ENCODE results near the gene ARHGEF39.

Gene ARHGEF39

GRCh38 chr9:35664531-35665470 is at the start of gene ARHGEF39:
Gene ARHGEF39 (minus strand): TSS chr9:35665195. CDS start chr9:35665169, 26 bp downstream.
- peak; percentile 80 for DNase-seq

GRCh38 chr9:35714123-35714522 is 49.1 kb upstream of the ARHGEF39 start:
- no peak for DNase-seq

GRCh38 chr9:35713578-35713977 is 48.6 kb upstream of the ARHGEF39 start:
- DNase-seq = no peak

- DNase-seq = no peak
These were observed 47.9 kb upstream of the ARHGEF39 start for GRCh38 chr9:35712762-35713400.

- DNase-seq = no peak
These were observed 46.8 kb upstream of the ARHGEF39 start for GRCh38 chr9:35711501-35712428.

- DNase-seq = no peak
These were observed 46.0 kb upstream of the ARHGEF39 start for GRCh38 chr9:35710818-35711500.

GRCh38 chr9:35708146-35708545 is 43.2 kb upstream of the ARHGEF39 start:
- no peak for DNase-seq

- no peak for DNase-seq
These were observed 42.0 kb upstream of the ARHGEF39 start for GRCh38 chr9:35706951-35707350.

GRCh38 chr9:35705836-35706430 is 40.9 kb upstream of the ARHGEF39 start:
- no peak for DNase-seq

GRCh38 chr9:35705372-35705771 is 40.4 kb upstream of the ARHGEF39 start:
- no peak for DNase-seq

GRCh38 chr9:35703906-35704672 is 39.1 kb upstream of the ARHGEF39 start:
- DNase-seq = no peak

- no peak for DNase-seq
These were observed 37.7 kb upstream of the ARHGEF39 start for GRCh38 chr9:35702696-35703095.

- no peak for DNase-seq
These were observed 35.9 kb upstream of the ARHGEF39 start for GRCh38 chr9:35700942-35701341.

- no peak for DNase-seq
These were observed 35.0 kb upstream of the ARHGEF39 start for GRCh38 chr9:35700031-35700430.

- DNase-seq = no peak
These were observed 33.2 kb upstream of the ARHGEF39 start for GRCh38 chr9:35698231-35698630.

- no peak for DNase-seq
These were observed 32.5 kb upstream of the ARHGEF39 start for GRCh38 chr9:35697486-35697885.

- DNase-seq = peak; percentile 3
These were observed 31.7 kb upstream of the ARHGEF39 start for GRCh38 chr9:35696520-35697215.

GRCh38 chr9:35695943-35696401 is 31.0 kb upstream of the ARHGEF39 start:
- DNase-seq = no peak

GRCh38 chr9:35691757-35692301 is 26.8 kb upstream of the ARHGEF39 start:
- DNase-seq = no peak

GRCh38 chr9:35691334-35691650 is 26.3 kb upstream of the ARHGEF39 start:
- no peak for DNase-seq

Data from NCI-H774 (cell line).